SU-DHL-6 (cell line): ENCODE results near the gene CAPN8.

Experiments used
- EZH2phosphoT487 ChIP-seq: fragments of 200-600 bp; sonication (generic), shearing (Covaris generic); conservative IDR thresholded peaks from 2 replicates; pipeline ENCODE4 v1.6.1; 2018; ENCODE audit warnings: mild to moderate bottlenecking, antibody characterized with exemption, low read length, moderate library complexity, mixed read lengths
- TF ChIP-seq, protein P1 (sequence below): fragments of 200-600 bp; sonication (generic); IDR thresholded peaks from one replicate; pipeline ENCODE4 v1.5.1; 2017; ENCODE audit warnings: antibody characterized with exemption, mild to moderate bottlenecking, low read length, moderate library complexity; ENCODE audit not compliant: insufficient read depth, poor library complexity, severe bottlenecking

DNA sequence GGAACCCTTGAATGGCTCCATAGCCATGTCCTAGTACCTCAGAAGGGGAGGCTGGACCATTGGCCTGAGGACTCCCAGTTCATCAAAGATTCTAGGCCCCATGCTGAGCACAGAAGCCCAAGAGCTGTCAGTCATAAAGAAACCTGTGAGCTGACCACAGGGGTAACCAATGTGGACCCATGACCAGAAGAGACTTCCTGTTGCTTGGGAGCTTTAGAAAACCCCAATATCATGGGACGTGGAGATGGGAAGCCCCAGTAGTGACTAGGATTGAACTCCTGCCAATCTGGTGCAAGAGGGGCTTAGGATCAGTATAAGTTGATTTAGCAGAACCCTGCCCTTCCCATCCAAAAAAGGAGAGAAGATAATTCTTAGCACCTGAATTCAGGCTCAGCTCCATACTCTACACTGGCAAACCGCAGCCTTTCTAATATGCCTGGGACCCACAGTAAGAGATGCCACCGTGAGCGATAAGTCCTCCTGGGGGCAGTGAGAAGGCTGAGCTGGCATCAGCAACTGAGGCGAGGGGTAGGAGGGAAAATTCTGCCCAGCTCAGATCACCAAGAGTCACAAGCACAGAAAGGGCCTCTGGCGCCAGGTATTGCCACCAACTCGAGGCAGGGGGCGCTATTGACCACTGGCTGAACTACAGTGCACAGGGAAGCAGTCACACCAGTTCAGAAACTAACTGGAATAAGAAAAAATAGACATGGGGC, 108.9 kb downstream of the CAPN8 start:
- TF ChIP-seq EZH2phosphoT487 = no peak
- TF ChIP-seq, protein P1, sequence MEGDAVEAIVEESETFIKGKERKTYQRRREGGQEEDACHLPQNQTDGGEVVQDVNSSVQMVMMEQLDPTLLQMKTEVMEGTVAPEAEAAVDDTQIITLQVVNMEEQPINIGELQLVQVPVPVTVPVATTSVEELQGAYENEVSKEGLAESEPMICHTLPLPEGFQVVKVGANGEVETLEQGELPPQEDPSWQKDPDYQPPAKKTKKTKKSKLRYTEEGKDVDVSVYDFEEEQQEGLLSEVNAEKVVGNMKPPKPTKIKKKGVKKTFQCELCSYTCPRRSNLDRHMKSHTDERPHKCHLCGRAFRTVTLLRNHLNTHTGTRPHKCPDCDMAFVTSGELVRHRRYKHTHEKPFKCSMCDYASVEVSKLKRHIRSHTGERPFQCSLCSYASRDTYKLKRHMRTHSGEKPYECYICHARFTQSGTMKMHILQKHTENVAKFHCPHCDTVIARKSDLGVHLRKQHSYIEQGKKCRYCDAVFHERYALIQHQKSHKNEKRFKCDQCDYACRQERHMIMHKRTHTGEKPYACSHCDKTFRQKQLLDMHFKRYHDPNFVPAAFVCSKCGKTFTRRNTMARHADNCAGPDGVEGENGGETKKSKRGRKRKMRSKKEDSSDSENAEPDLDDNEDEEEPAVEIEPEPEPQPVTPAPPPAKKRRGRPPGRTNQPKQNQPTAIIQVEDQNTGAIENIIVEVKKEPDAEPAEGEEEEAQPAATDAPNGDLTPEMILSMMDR = peak; percentile 43
